OCI-LY7 (cell line): ENCODE measurements around the gene OR13C5.

Source experiments
- CTCF ChIP-seq: fragments of 200-600 bp; sonication (generic); conservative IDR thresholded peaks from 2 replicates; pipeline ENCODE4 v1.5.1; 2014; ENCODE audit warnings: mild to moderate bottlenecking, antibody characterized with exemption, low read length, moderate library complexity, mixed read lengths
- EZH2phosphoT487 ChIP-seq: fragments of 200-600 bp; sonication (generic); IDR thresholded peaks from 2 replicates; pipeline ENCODE4 v1.6.1; 2018; ENCODE audit warnings: low read depth, borderline replicate concordance, mild to moderate bottlenecking, mixed run types, antibody characterized with exemption, low read length, moderate library complexity, mixed read lengths

DNA sequence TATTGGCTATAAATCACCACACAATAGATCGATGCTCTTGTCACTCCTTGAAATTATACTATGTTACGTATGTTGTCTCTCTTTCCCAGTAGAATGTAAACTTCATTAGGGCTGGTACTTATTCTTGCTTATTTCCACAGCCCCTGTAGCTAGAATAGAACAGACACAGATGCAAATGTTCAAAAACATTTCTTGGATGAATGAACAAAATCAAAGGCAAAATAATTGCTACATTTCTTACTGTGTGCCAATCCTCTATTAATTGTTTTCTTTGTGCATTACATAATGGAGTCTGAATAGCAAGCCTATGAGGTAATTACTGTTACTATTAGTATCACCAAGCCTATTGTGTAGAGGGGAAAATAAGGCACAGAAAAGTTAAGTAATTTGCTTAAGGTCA is 6.9 kb upstream of the OR13C5 start:
- TF ChIP-seq CTCF (no peak), EZH2phosphoT487 (no peak)
